Ramos (cell line): ENCODE measurements around the gene PLEKHG5.

Experiments used
- in situ Hi-C: fragments of 300-500 bp; cut with MboI; formaldehyde crosslinking; loops from one replicate; pipeline ENCODE4 v1.14.3; 2022; ENCODE audit warnings: low sequenced_read_pairs; ENCODE audit not compliant: unreplicated experiment

The PLEKHG5 gene

DNA sequence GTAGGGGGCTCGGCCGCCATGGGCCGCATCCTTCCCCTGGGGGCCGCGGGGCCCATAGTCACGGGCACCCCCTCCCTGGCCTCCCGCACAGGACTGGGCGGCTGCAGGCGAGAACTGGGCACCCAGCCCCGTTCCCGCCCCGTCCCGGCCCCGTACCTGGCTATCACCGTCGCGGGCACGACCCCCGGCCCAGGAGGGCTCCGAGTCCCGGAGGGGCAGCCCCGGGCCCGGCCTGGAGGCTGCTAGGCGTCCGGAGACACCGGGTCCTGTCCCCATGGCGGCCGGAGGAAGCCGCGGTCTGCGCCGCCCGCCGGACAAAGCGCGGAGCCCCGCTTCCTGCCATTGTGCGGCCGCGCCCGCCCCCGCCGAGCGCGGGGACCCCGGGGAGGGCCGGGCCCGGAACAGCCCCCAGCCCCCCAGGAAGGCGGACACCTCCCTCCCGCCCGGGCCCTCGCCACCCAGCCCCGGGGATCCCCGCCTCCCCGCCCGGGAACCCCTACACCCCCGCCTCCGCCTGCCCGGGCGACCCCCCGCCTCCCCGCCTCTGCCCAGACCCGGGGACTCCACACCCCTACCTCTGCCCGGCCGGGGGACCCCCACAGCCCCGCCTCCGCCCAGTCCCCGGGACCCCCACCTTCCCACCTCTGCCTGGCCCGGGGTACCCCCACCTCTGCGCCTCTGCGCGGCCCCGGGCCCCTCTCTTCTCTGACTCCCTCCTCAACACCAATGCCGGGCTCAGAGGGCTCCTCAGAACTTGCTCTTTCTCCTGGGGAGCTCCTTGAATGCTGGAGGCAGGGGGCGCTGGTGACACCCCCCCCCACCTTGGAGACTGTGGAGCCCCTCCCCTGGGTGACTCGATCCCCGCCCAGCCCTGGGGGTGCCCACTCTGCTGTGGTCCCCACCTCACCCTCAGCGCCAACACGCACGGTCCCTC, 6.0 kb downstream of the PLEKHG5 start:
- in situ Hi-C loops = loop anchor here (25.0 kb wide), 2 partner anchors 152 to 727 kb away; no protein-coding TSS in a partner anchor

DNA sequence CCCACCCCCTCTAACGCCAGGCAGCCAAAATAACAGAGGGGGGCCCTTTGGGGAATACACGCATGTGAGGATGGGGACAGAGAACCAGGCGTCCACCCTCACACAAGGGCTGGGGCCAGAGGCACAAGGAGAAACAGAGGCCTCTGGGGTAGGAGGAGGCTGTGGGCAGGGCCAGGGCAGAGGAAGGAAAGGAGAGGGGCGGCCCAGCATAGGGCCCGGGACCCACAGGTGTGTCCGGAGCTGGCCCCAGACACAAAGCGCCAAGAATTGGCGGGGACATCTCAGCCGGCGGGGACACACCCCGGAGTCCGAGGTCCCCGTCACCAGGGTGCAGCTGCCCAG, 6.7 kb downstream of the PLEKHG5 start:
- in situ Hi-C loops = loop anchor here (25.0 kb wide), 2 partner anchors 153 to 728 kb away; no protein-coding TSS in a partner anchor

DNA sequence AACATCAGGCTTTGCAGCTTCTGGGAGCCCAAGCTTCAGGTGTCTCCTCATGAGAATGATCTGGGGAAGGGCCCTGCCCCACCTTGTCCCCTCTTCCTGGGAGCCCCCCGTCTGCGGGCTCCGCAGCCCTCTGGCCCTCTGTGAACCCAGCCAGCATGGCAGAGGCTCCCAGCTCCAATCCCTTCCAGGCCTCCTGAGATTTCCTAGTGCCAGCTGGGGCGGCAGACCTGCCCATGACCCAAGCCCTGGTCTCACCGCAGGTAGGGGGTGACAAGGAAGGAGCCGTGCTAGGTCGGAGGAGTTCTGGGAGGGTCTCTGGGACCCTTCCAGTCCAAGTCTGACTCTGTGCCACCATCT, 7.7 kb downstream of the PLEKHG5 start:
- in situ Hi-C loops = loop anchor here (25.0 kb wide), 2 partner anchors 154 to 729 kb away; no protein-coding TSS in a partner anchor

- in situ Hi-C loops = loop anchor here (25.0 kb wide), 2 partner anchors 154 to 729 kb away; no protein-coding TSS in a partner anchor
These were observed 8.3 kb downstream of the PLEKHG5 start for GRCh38 chr1:6483017-6483760.

DNA sequence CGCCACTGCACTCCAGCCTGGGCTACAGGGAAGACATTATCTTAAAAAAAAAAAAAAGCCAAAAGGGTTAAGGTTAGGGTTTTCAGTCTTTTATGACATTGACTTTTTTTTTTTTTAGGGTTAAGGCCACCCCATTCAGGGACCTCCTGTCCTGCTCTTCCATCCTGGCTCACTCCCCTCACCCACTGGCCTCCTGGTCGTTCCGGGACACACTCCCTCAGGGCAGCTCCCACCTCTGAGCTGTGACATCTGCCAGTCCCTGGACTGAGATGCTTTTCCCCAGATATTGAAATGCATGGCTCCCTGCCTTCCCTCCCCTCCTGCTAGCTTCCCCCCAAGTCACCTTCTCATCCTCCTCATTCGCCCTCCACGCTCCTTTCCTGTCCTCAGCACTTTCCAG, 9.6 kb downstream of the PLEKHG5 start:
- in situ Hi-C loops = loop anchor here (25.0 kb wide), 2 partner anchors 155 to 730 kb away; no protein-coding TSS in a partner anchor

- in situ Hi-C loops = loop anchor here (25.0 kb wide), 2 partner anchors 160 to 735 kb away; no protein-coding TSS in a partner anchor
These were observed 14.2 kb downstream of the PLEKHG5 start for GRCh38 chr1:6477039-6477820.

DNA sequence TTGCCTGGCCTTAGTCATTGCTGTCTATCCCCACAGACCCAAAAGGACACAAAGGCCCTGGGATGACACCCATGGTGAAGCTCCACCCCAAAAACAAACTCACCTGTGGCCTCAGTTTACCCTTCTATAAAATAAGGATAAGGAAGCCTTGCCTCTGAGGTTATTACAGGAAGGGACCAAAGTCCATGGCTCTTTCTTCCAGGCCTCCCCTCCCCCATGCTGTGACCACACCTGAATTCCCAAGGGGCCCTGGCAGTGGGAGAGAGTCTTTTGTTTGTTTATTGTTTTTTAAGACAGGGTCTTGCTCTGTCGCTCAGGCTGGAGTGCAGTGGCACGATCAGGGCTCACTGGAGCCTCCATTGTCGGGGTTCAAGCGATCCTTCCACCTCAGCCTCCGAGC, 15.0 kb downstream of the PLEKHG5 start:
- in situ Hi-C loops = loop anchor here (25.0 kb wide), 2 partner anchors 161 to 736 kb away; no protein-coding TSS in a partner anchor

GRCh38 chr1:6475381-6476133, 15.9 kb downstream of the PLEKHG5 start:
- in situ Hi-C loops = loop anchor here (25.0 kb wide), 2 partner anchors 162 to 737 kb away; no protein-coding TSS in a partner anchor

GRCh38 chr1:6474815-6475282, 16.6 kb downstream of the PLEKHG5 start:
- in situ Hi-C loops = loop anchor here (25.0 kb wide), 2 partner anchors 162 to 737 kb away; no protein-coding TSS in a partner anchor

DNA sequence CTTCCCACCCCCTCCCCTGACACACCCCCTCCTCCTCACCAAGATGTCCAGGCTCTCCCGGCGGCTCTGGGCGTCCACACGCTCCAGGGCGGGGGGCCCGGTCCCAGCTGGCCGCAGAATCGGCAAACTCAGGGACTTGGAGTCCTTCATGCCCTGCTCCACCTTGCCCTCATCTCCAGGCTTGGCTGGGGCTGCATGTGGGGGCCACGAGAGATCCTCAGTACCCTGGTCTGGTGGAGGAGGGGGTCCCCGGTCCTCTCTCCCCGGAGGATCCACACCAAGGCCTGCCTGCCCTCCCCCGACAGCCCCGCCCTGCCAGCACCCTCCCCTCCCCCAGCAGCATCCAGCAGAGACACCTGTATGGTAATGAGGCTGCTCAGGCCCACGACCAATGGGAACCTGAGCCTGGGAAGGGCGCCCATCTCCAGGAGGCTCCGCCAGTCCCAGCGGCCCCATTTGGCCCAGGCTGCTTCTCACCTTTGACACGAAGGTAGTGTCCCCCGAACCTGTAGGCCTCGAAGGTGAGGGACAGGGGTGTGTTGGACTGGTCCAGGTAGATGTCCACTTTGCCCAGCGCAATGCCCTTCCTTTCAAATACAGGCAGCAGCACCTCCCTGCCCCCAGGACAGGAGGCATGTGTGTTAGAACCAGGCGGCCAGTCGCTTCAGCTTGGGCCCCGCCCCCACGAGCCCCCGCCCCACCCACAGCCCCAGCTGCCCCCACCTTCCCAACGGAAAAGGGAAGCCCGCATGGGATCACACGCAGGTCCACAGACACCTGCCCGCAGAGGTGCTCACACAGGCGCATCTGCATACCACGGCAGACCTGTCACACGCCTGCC, 17.3 kb downstream of the PLEKHG5 start:
- in situ Hi-C loops = no loop called here

DNA sequence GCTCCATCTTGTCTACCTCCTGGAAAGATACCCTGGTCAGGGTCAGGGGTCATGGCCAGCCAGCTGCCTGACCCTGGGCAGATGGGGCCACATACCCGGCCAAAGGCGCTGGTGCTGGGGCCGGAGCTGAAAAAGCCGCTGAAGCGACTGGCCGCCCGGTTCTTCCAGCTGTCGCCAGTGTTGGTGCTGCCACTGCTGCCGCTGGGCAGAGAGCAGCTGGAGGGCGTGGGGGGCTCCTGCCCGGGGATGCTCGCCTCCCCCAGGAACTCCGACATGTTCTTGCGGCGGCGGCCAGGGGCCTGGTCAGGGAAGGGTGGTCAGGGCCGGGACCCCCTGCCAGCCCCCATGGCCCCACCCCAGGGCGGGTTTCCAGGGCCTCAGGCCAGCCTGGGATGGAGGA, 18.3 kb downstream of the PLEKHG5 start:
- in situ Hi-C loops = no loop called here

DNA sequence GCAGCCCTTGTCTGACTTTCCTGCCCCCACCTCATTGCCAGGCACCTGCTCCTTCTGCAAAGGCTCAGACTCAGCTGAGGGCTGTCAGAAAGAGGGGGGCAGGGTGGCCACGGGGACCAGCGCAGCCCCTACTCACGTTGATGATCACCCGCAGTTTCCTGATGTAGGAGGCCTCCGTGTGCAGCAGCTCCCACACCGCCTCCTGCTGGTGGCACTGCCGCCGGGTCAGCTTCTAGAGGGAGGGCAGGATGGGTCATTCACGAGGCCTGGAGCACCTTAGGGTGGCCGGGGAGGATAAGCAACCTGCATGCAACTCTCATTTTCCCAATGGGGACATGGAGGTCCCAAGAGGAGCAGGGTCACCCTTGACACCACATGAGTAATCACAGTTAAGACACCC, 19.1 kb downstream of the PLEKHG5 start:
- in situ Hi-C loops = no loop called here

DNA sequence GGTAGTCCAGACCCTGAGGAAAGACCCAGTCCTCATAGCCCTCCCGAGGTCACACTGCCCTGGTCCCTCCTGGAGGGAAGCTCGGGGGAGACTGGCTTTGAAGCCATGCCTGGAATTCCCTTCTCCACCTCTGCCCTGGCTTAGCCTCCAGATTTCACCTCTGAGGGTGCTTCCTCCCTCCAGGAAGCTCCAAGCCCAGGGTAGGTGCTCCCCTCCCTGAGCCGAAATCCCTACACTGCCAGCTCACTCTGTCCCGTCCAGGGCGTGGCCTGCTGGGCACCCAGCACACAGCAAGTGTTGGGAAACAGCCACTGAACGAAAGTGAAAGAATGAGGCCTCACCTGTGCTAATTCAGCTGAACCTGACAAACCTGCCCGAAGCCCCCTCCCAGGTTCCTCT, 19.5 kb downstream of the PLEKHG5 start:
- in situ Hi-C loops = no loop called here

DNA sequence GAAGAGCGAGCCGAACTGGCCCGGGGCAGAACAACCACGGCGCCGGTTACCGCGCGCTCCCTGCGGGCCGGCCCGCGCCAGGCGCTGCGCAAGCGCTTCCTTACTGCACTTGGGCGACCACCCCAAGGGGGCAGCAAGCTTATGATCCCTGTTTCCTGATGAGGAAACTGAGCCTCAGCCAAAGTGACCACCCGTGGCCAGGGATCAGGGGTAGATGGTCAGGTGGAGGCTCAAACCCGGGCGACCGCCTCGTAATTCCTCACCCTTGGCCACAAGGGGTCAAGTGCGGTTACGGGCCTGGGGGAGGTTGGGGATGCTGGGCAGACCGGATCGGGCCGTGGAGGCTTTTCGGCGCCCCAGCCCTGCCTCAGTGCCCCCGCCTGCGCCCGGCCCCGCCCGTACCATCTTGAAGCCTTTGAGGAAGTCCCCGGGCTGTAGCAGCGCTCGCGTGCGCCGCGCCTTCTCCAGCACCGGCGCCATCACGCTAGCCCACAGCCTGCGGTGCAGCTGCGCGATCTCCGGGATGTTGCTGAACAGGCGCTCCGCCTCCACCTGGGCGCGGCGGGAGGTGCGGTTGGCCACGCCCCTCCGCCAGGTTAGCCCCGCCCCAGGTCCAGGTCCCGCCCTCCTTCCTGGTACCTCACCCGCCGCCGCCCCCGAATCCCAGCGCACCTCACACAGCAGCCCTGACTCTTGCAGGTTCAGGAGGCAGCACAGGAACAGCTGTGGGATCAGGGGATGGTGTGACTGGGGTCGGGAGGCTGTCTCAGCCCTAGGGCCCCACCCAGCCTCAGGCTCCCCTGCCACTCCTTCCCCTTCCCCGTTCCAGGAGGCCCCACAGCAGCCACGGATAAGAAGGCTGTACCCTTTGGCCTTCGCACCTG, 20.1 kb downstream of the PLEKHG5 start:
- in situ Hi-C loops = no loop called here

GRCh38 chr1:6470132-6471085, 21.1 kb downstream of the PLEKHG5 start:
- in situ Hi-C loops = no loop called here

DNA sequence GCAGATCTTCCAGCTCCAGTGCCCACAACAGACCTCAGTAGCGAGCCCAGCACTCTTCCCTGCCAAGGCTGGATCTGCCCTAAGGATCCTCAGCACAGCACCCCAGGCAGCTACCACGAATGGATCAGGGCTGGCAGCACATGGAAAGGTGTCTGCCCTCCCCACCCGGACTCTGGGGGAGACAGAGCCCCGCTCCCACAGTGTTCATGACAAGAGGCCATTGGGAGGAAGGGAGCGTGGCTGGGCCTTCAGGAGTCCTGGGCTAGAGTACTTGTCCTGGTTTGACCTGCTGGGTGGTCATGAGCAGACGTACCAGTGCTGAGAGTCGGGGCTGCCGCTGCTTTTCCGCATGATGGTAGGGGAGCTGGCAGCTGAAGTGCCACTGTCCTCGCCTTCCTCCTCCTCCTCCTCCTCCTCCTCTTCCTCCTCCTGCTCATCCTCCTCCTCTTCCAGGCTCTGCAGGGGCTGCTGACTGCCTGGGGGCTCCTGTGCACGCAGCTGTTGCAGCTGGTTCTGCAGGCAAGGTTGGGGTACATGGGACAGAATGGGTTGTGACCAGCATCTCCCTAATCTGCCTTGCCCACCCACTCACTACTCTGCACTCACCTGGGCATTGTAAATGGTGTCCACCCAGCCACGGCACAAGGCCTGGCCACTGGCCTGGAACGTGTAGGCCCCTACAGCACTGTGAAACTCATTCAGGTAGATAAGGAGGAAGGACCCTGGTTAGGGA, 22.6 kb downstream of the PLEKHG5 start:
- in situ Hi-C loops = no loop called here
